Lower leg skin (tissue), 3 donors: Measurements from ENCODE around the gene AURKAIP1.
"Not testable (repeated sequence)": the region's sequence is repeated elsewhere in the genome, so short reads cannot be mapped to it uniquely, and the experiment has no call there.

Experiments used
- CTCF ChIP-seq, 3 donors: fragments of 450-650 bp; IDR thresholded peaks; one replicate each; pipeline ENCODE4 v1.5.1; 2016; ENCODE audit warnings: antibody characterized with exemption in 3 of 3, mild to moderate bottlenecking in 3 of 3, moderate library complexity in 2 of 3
- POLR2A ChIP-seq, 2 donors: fragments of 450-650 bp; IDR thresholded peaks; one replicate each; pipeline ENCODE4 v1.6.1; 2016 to 2017; ENCODE audit warnings: antibody characterized with exemption in 2 of 2, mild to moderate bottlenecking in 1 of 2, moderate library complexity in 1 of 2

- TF ChIP-seq CTCF, POLR2A (IDR thresholded peaks at IDR 0.05): not testable (repeated sequence)
These were observed 27.9 kb upstream of the AURKAIP1 start for GRCh38 chr1:1402901-1403392.
